KMS-11 (cell line): ENCODE results near the gene LAD1.

Experiments
- H2AFZ ChIP-seq: fragments of 200-600 bp; sonication (generic); 2 replicates; pipeline ENCODE4 v1.6.1; 2016; ENCODE audit warnings: antibody characterized with exemption, mixed run types, low read depth
- H3K27ac ChIP-seq: fragments of 200-600 bp; sonication (generic); 2 replicates; pipeline ENCODE4 v1.6.1; 2016; ENCODE audit warnings: mild to moderate bottlenecking, mixed run types
- H3K27me3 ChIP-seq: fragments of 200-600 bp; sonication (generic); 2 replicates; pipeline ENCODE4 v1.6.1; 2017; ENCODE audit warnings: mild to moderate bottlenecking, low read depth, mixed run types, moderate library complexity; ENCODE audit not compliant: insufficient read depth
- H3K36me3 ChIP-seq: fragments of 200-600 bp; sonication (generic); 2 replicates; pipeline ENCODE4 v1.6.1; 2017; ENCODE audit warnings: mild to moderate bottlenecking, mixed run types; ENCODE audit not compliant: insufficient read depth
- H3K4me1 ChIP-seq: fragments of 200-600 bp; sonication (generic); 2 replicates; pipeline ENCODE4 v1.6.1; 2016; ENCODE audit warnings: mild to moderate bottlenecking, low read depth, mixed run types; ENCODE audit not compliant: poor library complexity, severe bottlenecking
- H3K4me2 ChIP-seq: fragments of 200-600 bp; sonication (generic); 2 replicates; pipeline ENCODE4 v1.7.0; 2016; ENCODE audit warnings: mild to moderate bottlenecking, mixed run types
- H3K4me3 ChIP-seq: fragments of 200-600 bp; sonication (generic); IDR thresholded peaks from 2 replicates; pipeline ENCODE4 v1.6.1; 2017; ENCODE audit warnings: low read depth, low read length, mixed read lengths; ENCODE audit not compliant: insufficient read depth
- H3K79me2 ChIP-seq: fragments of 200-600 bp; sonication (generic); 2 replicates; pipeline ENCODE4 v1.6.1; 2016; ENCODE audit warnings: low read depth, mixed run types; ENCODE audit not compliant: insufficient read depth
- H3K9ac ChIP-seq: fragments of 200-600 bp; sonication (generic); 2 replicates; pipeline ENCODE4 v1.6.1; 2016; ENCODE audit warnings: mild to moderate bottlenecking, mixed run types
- H4K20me1 ChIP-seq: fragments of 200-600 bp; sonication (generic); 2 replicates; pipeline ENCODE4 v1.6.1; 2016; ENCODE audit warnings: mild to moderate bottlenecking, mixed run types; ENCODE audit not compliant: insufficient read depth
- CTCF ChIP-seq: fragments of 200-600 bp; sonication (generic); conservative IDR thresholded peaks from 2 replicates; pipeline ENCODE4 v1.6.1; 2017; ENCODE audit warnings: low read depth, mild to moderate bottlenecking, antibody characterized with exemption, low read length, moderate library complexity, mixed read lengths

LAD1 gene

GRCh38 chr1:201376464-201377374 lies 22.4 kb downstream of the LAD1 start:
- H3K4me2 ChIP-seq = no peak overlapping the region
- H3K27ac ChIP-seq = no peak overlapping the region
- no peaks in the 10 kb centered on the region for H3K79me2 ChIP-seq
- H3K9ac ChIP-seq = no peak overlapping the region
- no peaks in the 10 kb centered on the region for H4K20me1 ChIP-seq
- peaks cover 48% of the 10 kb centered on the region for H3K27me3 ChIP-seq
- H2AFZ ChIP-seq = no peak overlapping the region
- H3K4me3 ChIP-seq = no peak overlapping the region
- TF ChIP-seq CTCF = peak; percentile 73
- no peaks in the 10 kb centered on the region for H3K36me3 ChIP-seq
- no peaks in the 10 kb centered on the region for H3K4me1 ChIP-seq

GRCh38 chr1:201376107-201376463 lies 23.0 kb downstream of the LAD1 start:
- Histone ChIP-seq H3K36me3 (no peaks in the 10 kb centered on the region), H3K4me2 (no peak overlapping the region), H3K4me3 (no peak overlapping the region), H3K4me1 (no peaks in the 10 kb centered on the region), H2AFZ (no peak overlapping the region), H3K27me3 (peaks cover 52% of the 10 kb centered on the region), H3K79me2 (no peaks in the 10 kb centered on the region), H3K9ac (no peak overlapping the region), H4K20me1 (no peaks in the 10 kb centered on the region), H3K27ac (no peak overlapping the region)
- no peak for TF ChIP-seq CTCF

- H3K27ac ChIP-seq = no peak overlapping the region
- no peak overlapping the region for H3K9ac ChIP-seq
- no peak overlapping the region for H2AFZ ChIP-seq
- no peak for TF ChIP-seq CTCF
- no peaks in the 10 kb centered on the region for H3K36me3 ChIP-seq
- H3K4me2 ChIP-seq = no peak overlapping the region
- no peaks in the 10 kb centered on the region for H4K20me1 ChIP-seq
- H3K4me3 ChIP-seq = no peak overlapping the region
- no peaks in the 10 kb centered on the region for H3K4me1 ChIP-seq
- no peaks in the 10 kb centered on the region for H3K79me2 ChIP-seq
- H3K27me3 ChIP-seq = peaks cover 62% of the 10 kb centered on the region
Measured at GRCh38 chr1:201375169-201375568, 24.0 kb downstream of the LAD1 start.

- no peak for TF ChIP-seq CTCF
- Histone ChIP-seq H3K4me3 (no peak overlapping the region), H3K4me2 (no peak overlapping the region), H3K79me2 (no peaks in the 10 kb centered on the region), H4K20me1 (no peaks in the 10 kb centered on the region), H3K4me1 (no peaks in the 10 kb centered on the region), H3K36me3 (no peaks in the 10 kb centered on the region), H3K27ac (no peak overlapping the region), H3K9ac (no peak overlapping the region), H2AFZ (no peak overlapping the region), H3K27me3 (peaks cover 70% of the 10 kb centered on the region)
Measured at GRCh38 chr1:201374364-201374763, 24.8 kb downstream of the LAD1 start.
